Measurements from ENCODE around the gene LTBP1.

The LTBP1 gene

GRCh38 chr2:33084433-33084832 is 137.7 kb downstream of the LTBP1 start:
- DNase-seq, result no peak

- no peak for DNase-seq
Measured at GRCh38 chr2:33085646-33086045, 138.9 kb downstream of the LTBP1 start.

- DNase-seq, result no peak
Measured at GRCh38 chr2:33086400-33087015, 139.8 kb downstream of the LTBP1 start.

GRCh38 chr2:33090553-33091134 is 143.9 kb downstream of the LTBP1 start:
- DNase-seq, result no peak

GRCh38 chr2:33091541-33092123 is 144.9 kb downstream of the LTBP1 start:
- no peak for DNase-seq

GRCh38 chr2:33093283-33093993 is 146.7 kb downstream of the LTBP1 start:
- DNase-seq, result no peak

- no peak for DNase-seq
Measured at GRCh38 chr2:33094303-33094702, 147.6 kb downstream of the LTBP1 start.

GRCh38 chr2:33099989-33100388 is 153.2 kb downstream of the LTBP1 start:
- DNase-seq, result no peak

GRCh38 chr2:33100921-33101320 is 154.2 kb downstream of the LTBP1 start:
- no peak for DNase-seq

GRCh38 chr2:33104052-33104623 is 157.4 kb downstream of the LTBP1 start:
- DNase-seq, result no peak

- DNase-seq, result no peak
Measured at GRCh38 chr2:33104726-33105125, 158.0 kb downstream of the LTBP1 start.

- no peak for DNase-seq
Measured at GRCh38 chr2:33106115-33106514, 159.4 kb downstream of the LTBP1 start.

GRCh38 chr2:33107690-33108482 is 161.1 kb downstream of the LTBP1 start:
- DNase-seq, result no peak

GRCh38 chr2:33108483-33109443 is 162.0 kb downstream of the LTBP1 start:
- DNase-seq, result no peak

- DNase-seq, result no peak
Measured at GRCh38 chr2:33110461-33110860, 163.7 kb downstream of the LTBP1 start.

GRCh38 chr2:33111002-33111446 is 164.3 kb downstream of the LTBP1 start:
- no peak for DNase-seq

- no peak for DNase-seq
Measured at GRCh38 chr2:33115196-33115595, 168.4 kb downstream of the LTBP1 start.

GRCh38 chr2:33115728-33116127 is 169.0 kb downstream of the LTBP1 start:
- DNase-seq, result no peak

GRCh38 chr2:33116799-33117198 is 170.0 kb downstream of the LTBP1 start:
- DNase-seq, result no peak

- DNase-seq, result no peak
Measured at GRCh38 chr2:33118651-33119050, 171.9 kb downstream of the LTBP1 start.

- no peak for DNase-seq
Measured at GRCh38 chr2:33121416-33121815, 174.7 kb downstream of the LTBP1 start.

Data from central memory CD4-positive, alpha-beta T cell (primary cell).